SK-N-MC (cell line): ENCODE results near the gene XPO6.

ENCODE experiments used
- DNase-seq: peaks from one replicate; pipeline ENCODE4 v3.0.0-alpha.2; 2011; ENCODE audit warnings: low read depth, low spot score
- H3K27ac ChIP-seq: fragments of 200-600 bp; sonication (generic); 2 replicates; pipeline ENCODE4 v1.5.1; 2016; ENCODE audit warnings: mixed run types
- H3K36me3 ChIP-seq: fragments of 200-600 bp; sonication (generic); 2 replicates; pipeline ENCODE4 v1.6.1; 2017; ENCODE audit warnings: antibody characterized with exemption, low read length, mixed read lengths; ENCODE audit not compliant: insufficient read depth
- H3K4me3 ChIP-seq: fragments of 200-600 bp; sonication (generic); 2 replicates; pipeline ENCODE4 v1.5.1; 2016
- H3K9ac ChIP-seq: fragments of 200-600 bp; sonication (generic); 2 replicates; pipeline ENCODE4 v1.8.0; 2017; ENCODE audit warnings: mixed run types, mixed read lengths; ENCODE audit not compliant: insufficient read length
- H3K9me3 ChIP-seq: fragments of 200-600 bp; sonication (generic); 2 replicates; pipeline ENCODE4 v1.6.1; 2017; ENCODE audit warnings: low read depth, mild to moderate bottlenecking, antibody characterized with exemption, low read length, moderate library complexity, mixed read lengths
- EZH2 ChIP-seq: fragments of 200-600 bp; sonication (generic); IDR thresholded peaks from one replicate; pipeline ENCODE4 v1.6.1; 2017; ENCODE audit warnings: antibody characterized with exemption
- FOXP2 ChIP-seq: optimal IDR thresholded peaks from 2 replicates; pipeline ENCODE3; 2011; ENCODE audit warnings: mild to moderate bottlenecking, moderate library complexity; ENCODE audit not compliant: insufficient read depth; ENCODE audit errors: extremely low read length, control extremely low read depth
- POLR2AphosphoS5 ChIP-seq: IDR thresholded peaks from 2 replicates; pipeline ENCODE4 v1.6.1; 2012; ENCODE audit warnings: mild to moderate bottlenecking, low read depth, low read length, borderline replicate concordance

XPO6 gene

DNA sequence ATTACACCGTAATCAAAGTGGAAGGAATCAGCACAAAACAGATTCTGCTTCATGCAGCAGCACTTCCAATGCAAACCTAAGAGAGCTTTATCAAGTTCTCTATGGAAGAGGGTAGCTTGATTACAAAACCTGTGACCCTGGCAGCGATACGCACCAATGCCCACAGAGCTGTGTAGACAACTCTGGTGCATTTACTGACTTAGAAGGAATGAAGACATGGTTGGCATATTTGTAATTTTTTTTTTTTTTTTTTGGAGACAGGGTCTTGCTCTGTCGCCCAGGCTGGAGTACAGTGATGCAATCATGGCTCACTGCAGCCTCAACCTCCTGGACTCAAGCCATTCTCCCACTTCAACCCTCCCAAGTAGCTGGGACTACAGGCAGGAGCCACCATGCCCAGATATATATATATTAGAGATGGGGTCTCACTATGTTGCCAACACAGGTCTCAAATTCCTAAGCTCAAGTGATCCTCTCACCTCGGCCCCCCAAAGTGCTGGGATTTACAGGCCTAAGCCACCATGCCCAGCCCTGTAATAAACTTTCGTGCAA, 49.4 kb downstream of the XPO6 start:
- Histone ChIP-seq H3K9ac (no peak overlapping the region), H3K4me3 (no peak overlapping the region), H3K36me3 (peaks cover 56% of the 10 kb centered on the region), H3K9me3 (no peaks in the 10 kb centered on the region), H3K27ac (no peak overlapping the region)
- TF ChIP-seq EZH2 (no peak), FOXP2 (no peak), POLR2AphosphoS5 (no peak)
- DNase-seq = no peak

DNA sequence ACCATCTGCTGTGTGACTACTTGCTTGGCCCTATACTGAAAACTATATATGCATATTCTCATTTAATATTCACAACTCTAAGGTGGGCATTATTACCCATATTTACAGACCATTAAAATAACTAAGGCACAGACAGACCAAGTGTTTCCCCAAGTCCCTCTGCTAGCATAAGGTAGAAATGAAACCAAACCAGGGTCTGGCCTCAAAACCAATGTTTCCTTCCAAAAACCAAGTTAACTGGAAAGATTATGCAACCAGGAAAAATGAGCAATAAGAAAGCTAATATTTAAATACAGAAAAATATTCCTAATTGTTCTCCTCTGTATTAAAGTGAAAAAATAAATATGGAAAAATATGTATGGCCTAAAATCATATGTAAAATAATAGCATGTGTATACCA, 50.1 kb downstream of the XPO6 start:
- H3K27ac ChIP-seq = no peak overlapping the region
- peaks cover 50% of the 10 kb centered on the region for H3K36me3 ChIP-seq
- H3K9me3 ChIP-seq = no peaks in the 10 kb centered on the region
- DNase-seq = no peak
- TF ChIP-seq EZH2 = no peak
- no peak for TF ChIP-seq FOXP2
- no peak for TF ChIP-seq POLR2AphosphoS5
- no peak overlapping the region for H3K4me3 ChIP-seq
- no peak overlapping the region for H3K9ac ChIP-seq

DNA sequence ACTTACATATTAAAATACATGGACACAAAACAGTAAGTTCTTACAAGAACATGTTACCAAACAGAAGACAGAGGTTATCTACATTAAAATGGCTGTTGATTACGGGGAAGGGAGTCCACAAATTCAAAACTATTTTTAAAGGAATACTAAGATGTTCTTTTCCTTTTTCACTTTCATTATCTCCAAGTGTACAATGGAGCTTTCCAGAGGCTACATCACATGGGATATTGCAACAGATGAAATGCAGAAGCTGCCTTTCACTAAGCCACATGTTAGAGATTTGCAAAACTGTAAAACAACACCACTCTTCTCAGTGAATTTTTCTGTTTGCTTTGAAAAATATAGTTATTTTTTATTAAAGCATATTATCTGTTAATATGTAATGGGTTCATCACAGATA, 53.6 kb downstream of the XPO6 start:
- DNase-seq = no peak
- Histone ChIP-seq H3K36me3 (peaks cover 51% of the 10 kb centered on the region), H3K9ac (no peak overlapping the region), H3K4me3 (no peak overlapping the region), H3K9me3 (no peaks in the 10 kb centered on the region), H3K27ac (no peak overlapping the region)
- TF ChIP-seq POLR2AphosphoS5 (no peak), FOXP2 (no peak), EZH2 (no peak)

DNA sequence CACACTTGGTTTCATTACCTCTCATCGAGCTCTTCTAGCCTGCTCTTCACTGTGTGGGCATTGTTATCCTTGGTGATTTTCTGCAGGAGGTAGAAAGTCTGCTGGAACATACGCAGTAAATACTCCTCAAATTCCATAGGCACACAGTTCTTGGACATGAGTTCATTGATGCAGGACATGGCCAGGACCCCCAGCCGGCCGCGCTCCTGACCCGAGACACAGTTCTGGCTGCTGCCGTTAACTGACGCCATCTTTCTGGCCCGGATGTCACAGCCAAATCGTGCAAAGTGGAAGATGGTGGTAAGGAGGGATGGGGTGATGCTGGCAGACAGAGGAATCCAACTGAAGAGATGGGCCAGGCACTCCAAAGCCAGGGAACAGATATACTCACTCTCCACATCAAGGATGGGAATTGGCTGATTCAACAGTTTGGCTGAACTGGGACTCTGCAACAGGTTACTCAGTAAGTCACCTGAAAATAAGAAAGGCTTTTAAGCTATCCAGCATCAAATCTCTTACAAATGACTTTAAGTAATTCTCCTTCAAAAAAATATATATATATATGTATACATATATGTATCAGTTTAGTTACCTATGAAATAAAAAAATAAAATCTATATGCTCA, 55.6 kb downstream of the XPO6 start:
- Histone ChIP-seq H3K27ac (no peak overlapping the region), H3K36me3 (peaks cover 54% of the 10 kb centered on the region), H3K9me3 (no peaks in the 10 kb centered on the region), H3K9ac (no peak overlapping the region), H3K4me3 (no peak overlapping the region)
- TF ChIP-seq EZH2 (no peak), FOXP2 (no peak), POLR2AphosphoS5 (no peak)
- DNase-seq = no peak

DNA sequence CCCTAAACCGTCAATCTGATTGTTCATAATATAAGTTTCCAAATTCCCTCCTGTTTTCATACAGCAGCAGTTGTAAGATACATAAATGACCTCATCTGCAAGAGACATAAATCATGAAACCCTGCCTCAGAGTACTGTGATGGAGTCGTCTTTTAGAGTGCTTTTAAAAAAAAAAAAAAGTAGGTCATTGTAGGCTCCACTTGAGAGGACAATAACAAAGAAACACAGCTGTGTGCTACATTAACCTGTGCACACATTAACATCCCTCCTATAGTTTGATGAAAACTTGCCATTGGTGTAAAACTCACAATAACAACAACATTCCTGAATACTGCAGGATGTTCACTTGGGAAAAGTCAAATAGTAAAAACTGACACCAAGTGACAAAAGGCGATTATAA, 56.5 kb downstream of the XPO6 start:
- Histone ChIP-seq H3K4me3 (no peak overlapping the region), H3K9me3 (no peaks in the 10 kb centered on the region), H3K36me3 (peaks cover 60% of the 10 kb centered on the region), H3K9ac (no peak overlapping the region), H3K27ac (no peak overlapping the region)
- TF ChIP-seq POLR2AphosphoS5 (no peak), EZH2 (no peak), FOXP2 (no peak)
- DNase-seq = no peak

DNA sequence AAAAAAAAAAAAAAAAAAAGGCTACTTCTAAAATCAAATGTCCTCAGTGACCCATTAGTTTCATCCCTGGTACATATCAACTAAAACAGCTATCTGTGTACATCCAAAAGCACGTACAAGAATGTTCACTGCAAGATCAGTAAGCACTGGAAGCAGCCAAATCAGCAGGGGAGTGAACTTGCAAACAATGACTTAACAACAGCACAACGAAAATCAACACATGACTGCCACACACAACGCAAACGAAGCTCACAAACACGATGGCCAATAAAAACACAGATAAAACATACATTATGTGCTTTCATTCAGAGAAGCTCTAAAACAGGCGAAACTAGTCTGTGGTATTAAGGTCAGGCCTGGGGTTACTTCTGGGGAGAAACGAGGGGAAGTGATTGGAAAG, 60.6 kb downstream of the XPO6 start:
- H3K9me3 ChIP-seq = no peaks in the 10 kb centered on the region

DNA sequence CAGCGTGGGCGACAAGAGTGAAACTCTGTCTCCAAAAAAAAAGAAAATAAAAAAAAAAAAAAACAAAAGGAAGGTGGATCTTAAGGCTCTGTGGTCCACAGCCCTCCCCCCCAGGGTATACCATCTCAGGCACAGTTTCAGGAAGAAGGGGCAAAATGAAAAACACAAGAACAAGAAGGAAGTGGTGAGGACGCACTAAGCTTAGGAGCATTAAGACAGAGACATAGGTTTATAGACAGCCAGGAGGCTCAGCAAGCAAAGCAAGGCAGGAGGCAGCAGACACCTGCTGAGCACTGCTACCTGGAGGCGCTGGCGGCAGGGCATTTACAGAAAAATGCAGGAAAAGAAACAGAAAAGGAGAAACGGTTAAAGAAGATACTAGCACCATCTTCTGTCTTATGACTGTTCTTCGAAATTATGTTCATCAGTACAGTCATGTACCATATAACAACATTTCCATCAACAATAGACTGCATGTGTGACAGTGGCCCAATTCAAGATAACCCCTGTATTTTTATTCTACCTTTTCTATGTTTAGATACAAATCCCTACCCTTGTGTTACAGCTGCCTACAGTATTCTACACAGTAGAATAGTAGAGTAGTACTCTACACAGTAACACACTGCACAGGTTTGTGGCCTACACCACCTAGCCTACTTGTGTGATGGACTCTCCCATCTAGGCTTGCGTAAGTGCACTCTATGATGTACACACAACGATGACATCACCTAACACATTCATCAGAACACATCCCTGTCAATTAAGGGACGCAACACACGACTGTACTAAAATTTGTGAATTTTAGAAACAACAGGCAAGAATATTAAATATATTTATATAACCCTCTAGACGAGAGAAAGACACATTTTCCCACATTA, 62.5 kb downstream of the XPO6 start:
- Histone ChIP-seq H3K9me3 (no peaks in the 10 kb centered on the region), H3K36me3 (peaks cover 74% of the 10 kb centered on the region), H3K27ac (no peak overlapping the region), H3K9ac (no peak overlapping the region), H3K4me3 (no peak overlapping the region)
- DNase-seq = no peak
- TF ChIP-seq EZH2 (no peak), POLR2AphosphoS5 (no peak), FOXP2 (no peak)

More for the DNA sequence above, 60.6 kb downstream of the XPO6 start:
- no peak overlapping the region for H3K27ac ChIP-seq
- H3K4me3 ChIP-seq = no peak overlapping the region
- peaks cover 77% of the 10 kb centered on the region for H3K36me3 ChIP-seq
- no peak overlapping the region for H3K9ac ChIP-seq
- TF ChIP-seq POLR2AphosphoS5 (no peak), FOXP2 (no peak), EZH2 (no peak)
- DNase-seq = no peak

DNA sequence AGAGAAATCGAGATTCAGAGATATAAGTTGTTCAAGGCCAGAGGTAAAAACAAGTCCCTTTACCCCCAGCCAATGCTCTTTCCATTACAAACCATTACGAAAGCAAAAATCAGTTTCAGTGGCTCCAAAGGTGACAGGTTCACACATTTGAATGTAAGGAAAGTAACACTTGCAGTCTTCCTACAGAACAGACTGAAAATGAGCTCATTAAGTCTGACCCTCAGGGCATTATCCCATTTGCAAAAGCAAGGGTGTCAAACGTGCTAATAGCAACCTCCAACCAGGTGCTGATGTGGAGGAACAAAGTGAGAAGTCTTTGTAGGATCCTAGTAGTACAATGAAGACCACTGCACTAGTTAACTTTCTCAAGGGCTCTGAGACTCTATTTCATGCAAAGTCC, 65.2 kb downstream of the XPO6 start:
- peaks cover 69% of the 10 kb centered on the region for H3K36me3 ChIP-seq
- H3K27ac ChIP-seq = no peak overlapping the region
- no peak overlapping the region for H3K4me3 ChIP-seq
- no peak overlapping the region for H3K9ac ChIP-seq
- no peaks in the 10 kb centered on the region for H3K9me3 ChIP-seq
- TF ChIP-seq EZH2 = no peak
- TF ChIP-seq POLR2AphosphoS5 = no peak
- TF ChIP-seq FOXP2 = no peak
- no peak for DNase-seq
